PC-9 (cell line): Measurements from ENCODE around the gene CAMTA1. TPM values are rescaled to one million over a fixed set of nuclear protein-coding genes. Genes with fewer than 3 reads are reported as not detected.

Experiments
- BruUV-seq: library from RNA; stranded (reverse); fragments of 400-500 nt; replicated peaks from 2 replicates; lab custom pipeline; 2021; lab: Mats Ljungman, UMichigan
- CTCF ChIA-PET: fragments of 300-600 bp; sonication (Branson Sonifier 250); formaldehyde crosslinking; loops from one replicate; lab custom pipeline; 2022; ENCODE audit warnings: antibody characterized with exemption; lab: Charles Lee
- POLR2A ChIA-PET: fragments of 300-600 bp; sonication (Branson Sonifier 250); formaldehyde crosslinking; loops from one replicate; lab custom pipeline; 2022; ENCODE audit warnings: antibody characterized with exemption; ENCODE audit not compliant: unreplicated experiment; lab: Charles Lee
- DNase-seq, 2 experiments: peaks; one replicate each; pipeline versions ENCODE4 v3.0.0 to v3.0.0-alpha.2; 2015 to 2022; ENCODE audit warnings: mixed read lengths in 1 of 2
- H2AFZ ChIP-seq: fragments of 200-600 bp; sonication (generic); 2 replicates; pipeline ENCODE4 v1.8.1; 2017; ENCODE audit warnings: antibody characterized with exemption
- H3F3A ChIP-seq: fragments of 200-600 bp; sonication (generic); 2 replicates; pipeline ENCODE4 v1.8.1; 2017; ENCODE audit warnings: antibody characterized with exemption, mild to moderate bottlenecking, low read depth; ENCODE audit not compliant: insufficient read depth
- H3K27ac ChIP-seq: fragments of 200-600 bp; sonication (generic); 2 replicates; pipeline ENCODE4 v1.6.1; 2016; ENCODE audit warnings: mixed run types
- H3K27me3 ChIP-seq: fragments of 200-600 bp; sonication (generic); 2 replicates; pipeline ENCODE4 v1.6.1; 2016; ENCODE audit warnings: low read depth, mixed run types; ENCODE audit not compliant: insufficient read depth
- H3K36me3 ChIP-seq: fragments of 200-600 bp; sonication (generic); 2 replicates; pipeline ENCODE4 v1.6.1; 2016; ENCODE audit warnings: low read depth, mixed run types
- H3K4me1 ChIP-seq: fragments of 200-600 bp; sonication (generic); replicated peaks from 2 replicates; pipeline ENCODE4 v1.6.1; 2016; ENCODE audit warnings: mixed run types; ENCODE audit not compliant: insufficient read depth
- H3K4me2 ChIP-seq: fragments of 200-600 bp; sonication (generic); 2 replicates; pipeline ENCODE4 v1.6.1; 2017; ENCODE audit warnings: mixed run types
- H3K4me3 ChIP-seq: fragments of 200-600 bp; sonication (generic); 2 replicates; pipeline ENCODE4 v1.6.1; 2016; ENCODE audit warnings: mixed run types
- H3K79me2 ChIP-seq: fragments of 200-600 bp; sonication (generic); 2 replicates; pipeline ENCODE4 v1.6.1; 2017; ENCODE audit warnings: low read depth, mixed run types
- H3K9me2 ChIP-seq: fragments of 200-600 bp; sonication (generic); 2 replicates; pipeline ENCODE4 v1.8.1; 2017; ENCODE audit warnings: mild to moderate bottlenecking; ENCODE audit not compliant: insufficient read depth
- H3K9me3 ChIP-seq: fragments of 200-600 bp; sonication (generic); 2 replicates; pipeline ENCODE4 v1.8.1; 2016; ENCODE audit warnings: low read depth; ENCODE audit not compliant: insufficient read depth
- H4K20me1 ChIP-seq: fragments of 200-600 bp; sonication (generic); 2 replicates; pipeline ENCODE4 v1.8.1; 2017; ENCODE audit not compliant: insufficient read depth
- EZH2 ChIP-seq: fragments of 200-600 bp; sonication (generic); IDR thresholded peaks from 2 replicates; pipeline ENCODE4 v1.8.0; 2017; ENCODE audit warnings: antibody characterized with exemption, low read depth
- intact Hi-C: fragments of 100-400 bp; cut with micrococcal nuclease; formaldehyde crosslinking; loops from one replicate; pipeline ENCODE4 v1.10.0; 2022; ENCODE audit not compliant: unreplicated experiment
- total RNA-seq: library from RNA; stranded (reverse); gene quantifications from 2 replicates; pipeline ENCODE4 v1.2.3, GENCODE V29; 2021
- TF ChIP-seq, protein P1 (sequence below): fragments of 200-600 bp; sonication (generic); conservative IDR thresholded peaks from 2 replicates; pipeline ENCODE4 v1.6.1; 2017; ENCODE audit warnings: mixed run types, antibody characterized with exemption, mild to moderate bottlenecking, moderate library complexity

The CAMTA1 gene
- total RNA-seq, 1 experiment from 2014 or later, result 72.3 TPM

DNA sequence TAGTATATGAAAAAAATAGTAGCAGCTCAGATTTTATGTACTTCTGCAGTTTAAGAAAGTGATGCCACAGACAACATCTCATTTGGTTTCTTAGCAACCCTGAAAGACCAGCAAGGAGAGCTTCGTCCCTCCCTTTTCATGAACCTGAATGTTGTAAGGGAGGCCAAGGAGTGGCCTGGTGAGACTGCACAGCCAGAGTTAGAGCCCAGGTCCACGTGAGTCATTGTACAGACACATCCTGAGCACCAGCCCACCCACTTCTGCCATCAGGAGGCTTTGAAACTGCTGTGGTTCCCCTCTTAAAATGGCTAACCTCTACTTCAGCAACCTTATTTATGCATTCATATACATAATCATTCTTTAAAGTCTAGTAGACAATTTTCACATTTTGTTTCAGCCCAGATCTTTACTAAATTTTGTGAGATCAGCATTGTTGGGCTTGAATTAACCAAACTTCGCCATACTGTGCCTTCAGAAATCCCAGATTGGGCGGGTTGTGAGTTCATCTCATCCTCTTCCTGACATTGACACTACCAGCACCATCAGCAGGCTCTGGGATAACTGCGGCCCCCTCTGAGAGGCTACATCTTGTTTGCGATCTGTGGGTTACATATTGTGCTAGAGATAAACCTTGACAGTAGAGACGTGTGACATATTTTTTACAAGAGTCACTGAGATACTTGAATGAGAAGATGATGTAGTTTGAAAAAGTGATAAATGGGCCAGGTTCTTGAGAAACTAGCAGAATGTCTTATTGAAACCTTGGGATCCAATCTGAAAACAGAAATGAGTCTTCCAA is 106.7 kb downstream of the CAMTA1 start:
- no peaks in the 10 kb centered on the region for H3K79me2 ChIP-seq
- H2AFZ ChIP-seq, result no peak overlapping the region
- no peaks in the 10 kb centered on the region for H3K9me2 ChIP-seq
- TF ChIP-seq, protein P1, sequence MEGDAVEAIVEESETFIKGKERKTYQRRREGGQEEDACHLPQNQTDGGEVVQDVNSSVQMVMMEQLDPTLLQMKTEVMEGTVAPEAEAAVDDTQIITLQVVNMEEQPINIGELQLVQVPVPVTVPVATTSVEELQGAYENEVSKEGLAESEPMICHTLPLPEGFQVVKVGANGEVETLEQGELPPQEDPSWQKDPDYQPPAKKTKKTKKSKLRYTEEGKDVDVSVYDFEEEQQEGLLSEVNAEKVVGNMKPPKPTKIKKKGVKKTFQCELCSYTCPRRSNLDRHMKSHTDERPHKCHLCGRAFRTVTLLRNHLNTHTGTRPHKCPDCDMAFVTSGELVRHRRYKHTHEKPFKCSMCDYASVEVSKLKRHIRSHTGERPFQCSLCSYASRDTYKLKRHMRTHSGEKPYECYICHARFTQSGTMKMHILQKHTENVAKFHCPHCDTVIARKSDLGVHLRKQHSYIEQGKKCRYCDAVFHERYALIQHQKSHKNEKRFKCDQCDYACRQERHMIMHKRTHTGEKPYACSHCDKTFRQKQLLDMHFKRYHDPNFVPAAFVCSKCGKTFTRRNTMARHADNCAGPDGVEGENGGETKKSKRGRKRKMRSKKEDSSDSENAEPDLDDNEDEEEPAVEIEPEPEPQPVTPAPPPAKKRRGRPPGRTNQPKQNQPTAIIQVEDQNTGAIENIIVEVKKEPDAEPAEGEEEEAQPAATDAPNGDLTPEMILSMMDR, result no peak
- no peak for TF ChIP-seq EZH2
- ChIA-PET CTCF (no interaction called here), POLR2A (no interaction called here)
- no peak overlapping the region for H3K27ac ChIP-seq
- H3K4me3 ChIP-seq, result no peak overlapping the region
- no peaks in the 10 kb centered on the region for H3K4me1 ChIP-seq
- H4K20me1 ChIP-seq, result no peaks in the 10 kb centered on the region
- intact Hi-C loops, result loop anchor here (2.0 kb wide), 1 partner anchor 171 kb away; no protein-coding TSS in a partner anchor
- DNase-seq, result no peak
- no peaks in the 10 kb centered on the region for H3F3A ChIP-seq
- no peaks in the 10 kb centered on the region for H3K9me3 ChIP-seq
- H3K36me3 ChIP-seq, result no peaks in the 10 kb centered on the region
- no peaks in the 10 kb centered on the region for H3K27me3 ChIP-seq
- H3K4me2 ChIP-seq, result no peak overlapping the region
- no TSS peak for BruUV-seq

DNA sequence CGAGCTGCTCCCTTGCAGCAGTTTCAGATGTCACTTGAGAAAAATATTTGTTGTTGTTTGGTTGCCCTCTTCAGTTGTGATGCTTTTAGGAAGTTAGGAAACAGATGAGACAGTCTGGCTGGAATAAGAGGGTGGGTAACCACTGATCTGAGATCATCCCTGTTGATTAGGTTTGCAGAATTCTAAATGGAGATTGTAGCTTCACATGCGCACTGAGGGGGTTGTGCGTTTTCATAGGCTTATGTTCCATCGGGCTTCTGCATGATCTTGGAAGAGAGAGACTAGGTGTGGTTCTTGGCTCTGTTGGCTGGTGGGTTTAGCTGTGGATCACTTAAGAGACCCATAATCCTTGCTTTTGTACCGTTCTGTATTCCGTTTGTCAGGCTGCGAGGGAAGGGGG is 108.1 kb downstream of the CAMTA1 start:
- POLR2A ChIA-PET, result no interaction called here
- intact Hi-C loops, result no loop called here
- Histone ChIP-seq H2AFZ (no peak overlapping the region), H3K27ac (no peak overlapping the region), H3F3A (no peaks in the 10 kb centered on the region), H3K9me2 (no peaks in the 10 kb centered on the region), H3K4me2 (no peak overlapping the region), H3K27me3 (no peaks in the 10 kb centered on the region), H3K36me3 (no peaks in the 10 kb centered on the region), H3K9me3 (no peaks in the 10 kb centered on the region), H4K20me1 (no peaks in the 10 kb centered on the region), H3K4me1 (no peaks in the 10 kb centered on the region), H3K79me2 (no peaks in the 10 kb centered on the region), H3K4me3 (no peak overlapping the region)
- BruUV-seq, result no TSS peak
- no peak for TF ChIP-seq EZH2
- TF ChIP-seq, protein P1, result no peak
- CTCF ChIA-PET, result no interaction called here
- DNase-seq, result no peak

DNA sequence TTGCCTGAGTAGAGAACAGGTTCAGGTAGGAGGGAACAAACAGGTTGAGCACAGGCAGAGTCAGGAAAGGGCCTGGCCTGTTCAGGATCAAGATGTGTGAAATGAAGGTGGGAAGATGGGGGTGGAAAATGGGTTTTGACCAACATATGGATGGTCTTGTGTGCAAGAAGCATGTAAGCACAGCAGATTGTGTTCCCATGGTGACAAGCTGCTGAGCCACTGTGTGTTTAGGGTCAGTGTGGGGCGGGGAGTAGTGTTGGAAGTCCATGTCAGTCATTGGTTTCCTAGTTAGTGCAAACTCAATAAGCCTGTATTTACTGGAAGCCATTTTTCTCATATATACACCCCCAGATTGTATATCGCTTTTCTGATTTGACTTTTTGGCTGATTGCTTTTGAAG is 111.9 kb downstream of the CAMTA1 start:
- no peak for TF ChIP-seq EZH2
- TF ChIP-seq, protein P1, result no peak
- CTCF ChIA-PET, result no interaction called here
- no peaks in the 10 kb centered on the region for H3K9me2 ChIP-seq
- H3K27ac ChIP-seq, result no peak overlapping the region
- H3K4me1 ChIP-seq, result no peaks in the 10 kb centered on the region
- H3K36me3 ChIP-seq, result no peaks in the 10 kb centered on the region
- no peak for DNase-seq
- H3F3A ChIP-seq, result no peaks in the 10 kb centered on the region
- POLR2A ChIA-PET, result no interaction called here
- H3K79me2 ChIP-seq, result no peaks in the 10 kb centered on the region
- H4K20me1 ChIP-seq, result no peaks in the 10 kb centered on the region
- intact Hi-C loops, result no loop called here
- H3K4me3 ChIP-seq, result no peak overlapping the region
- no peaks in the 10 kb centered on the region for H3K27me3 ChIP-seq
- no peaks in the 10 kb centered on the region for H3K9me3 ChIP-seq
- H3K4me2 ChIP-seq, result no peak overlapping the region
- BruUV-seq, result no TSS peak
- H2AFZ ChIP-seq, result no peak overlapping the region
